Stomach (tissue), 4 donors: ENCODE results near the gene NKX1-2.

Experiments
- EP300 ChIP-seq: sonication (generic); formaldehyde crosslinking; IDR thresholded peaks from one replicate; pipeline ENCODE4 v1.6.1; 2017; ENCODE audit warnings: antibody characterized with exemption
- POLR2A ChIP-seq, 4 donors: fragments of 450-650 bp; IDR thresholded peaks; one replicate each; pipeline ENCODE4 v1.6.1; 2016; ENCODE audit warnings: antibody characterized with exemption in 4 of 4, control low read depth in 2 of 4, mild to moderate bottlenecking in 1 of 4, moderate library complexity in 1 of 4
- POLR2AphosphoS5 ChIP-seq, 3 donors: sonication (generic); formaldehyde crosslinking; IDR thresholded peaks; one replicate each; pipeline ENCODE4 v1.6.1; 2016; ENCODE audit warnings: antibody characterized with exemption in 3 of 3
- TF ChIP-seq, protein P1 (sequence below), 7 experiments: fragments of 450-650 bp in 4 of 7; fragments of 200-600 bp in 3 of 7; sonication (generic) in 3 of 7; IDR thresholded peaks; one replicate each; pipeline ENCODE4 v1.5.1; 2016 to 2019; ENCODE audit warnings: antibody characterized with exemption in 7 of 7, control low read depth in 2 of 7, mild to moderate bottlenecking in 1 of 7

DNA sequence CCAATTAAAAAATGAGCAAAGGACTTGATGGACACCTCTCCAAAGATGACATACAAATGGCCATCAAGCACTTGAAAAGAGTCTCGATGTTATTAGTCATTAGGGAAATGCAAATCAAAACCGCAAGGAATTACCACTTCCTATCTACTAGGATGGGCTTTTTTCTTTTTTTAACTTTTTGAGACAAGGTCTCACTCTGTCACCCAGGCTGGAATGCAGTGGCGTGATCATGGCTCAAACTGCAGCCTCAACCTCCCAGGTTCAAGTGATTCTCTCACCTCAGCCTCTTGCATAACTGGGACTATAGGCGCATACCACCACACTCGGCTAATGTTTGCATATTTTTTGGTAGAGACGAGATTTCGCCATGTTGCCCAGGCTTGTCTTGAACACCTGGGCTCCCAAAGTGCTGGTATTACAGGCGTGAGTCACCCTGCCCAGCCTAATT lies 13.6 kb downstream of the NKX1-2 start:
- no peak for TF ChIP-seq EP300
- TF ChIP-seq, protein P1, sequence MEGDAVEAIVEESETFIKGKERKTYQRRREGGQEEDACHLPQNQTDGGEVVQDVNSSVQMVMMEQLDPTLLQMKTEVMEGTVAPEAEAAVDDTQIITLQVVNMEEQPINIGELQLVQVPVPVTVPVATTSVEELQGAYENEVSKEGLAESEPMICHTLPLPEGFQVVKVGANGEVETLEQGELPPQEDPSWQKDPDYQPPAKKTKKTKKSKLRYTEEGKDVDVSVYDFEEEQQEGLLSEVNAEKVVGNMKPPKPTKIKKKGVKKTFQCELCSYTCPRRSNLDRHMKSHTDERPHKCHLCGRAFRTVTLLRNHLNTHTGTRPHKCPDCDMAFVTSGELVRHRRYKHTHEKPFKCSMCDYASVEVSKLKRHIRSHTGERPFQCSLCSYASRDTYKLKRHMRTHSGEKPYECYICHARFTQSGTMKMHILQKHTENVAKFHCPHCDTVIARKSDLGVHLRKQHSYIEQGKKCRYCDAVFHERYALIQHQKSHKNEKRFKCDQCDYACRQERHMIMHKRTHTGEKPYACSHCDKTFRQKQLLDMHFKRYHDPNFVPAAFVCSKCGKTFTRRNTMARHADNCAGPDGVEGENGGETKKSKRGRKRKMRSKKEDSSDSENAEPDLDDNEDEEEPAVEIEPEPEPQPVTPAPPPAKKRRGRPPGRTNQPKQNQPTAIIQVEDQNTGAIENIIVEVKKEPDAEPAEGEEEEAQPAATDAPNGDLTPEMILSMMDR (IDR thresholded peaks at IDR 0.05): no peak
- TF ChIP-seq POLR2AphosphoS5 (IDR thresholded peaks at IDR 0.05): no peak
- TF ChIP-seq POLR2A (IDR thresholded peaks at IDR 0.05): no peak
